ENCODE measurements around the gene CTCFL. TPM values are rescaled to one million over a fixed set of nuclear protein-coding genes. Genes with fewer than 3 reads are reported as not detected.

Gene CTCFL
- total and polyA plus RNA-seq, 2 of the 13 experiments (the other 11 are each of a cell fraction or from before 2014, with no cell fraction given), result 0.04 TPM; not detected in 1

DNA sequence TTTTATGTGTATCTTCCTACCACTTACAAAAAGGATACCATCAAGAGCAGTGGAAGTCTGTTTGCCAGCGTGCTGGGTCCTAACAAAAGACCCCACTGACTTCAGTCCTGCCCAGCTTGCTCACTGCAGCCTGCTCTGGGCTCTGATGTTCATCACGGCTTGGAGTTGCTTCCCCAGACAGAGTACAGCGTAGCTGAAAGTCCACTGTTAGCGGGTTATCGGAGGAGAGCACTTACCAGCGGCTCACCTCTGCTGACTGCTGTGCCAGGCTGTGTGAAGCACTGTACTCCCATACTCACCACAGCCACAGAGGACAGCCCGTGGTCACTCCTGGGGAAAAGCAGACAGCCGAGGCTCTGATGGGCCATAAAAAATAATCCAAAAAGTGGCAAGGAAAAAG lies 40.2 kb downstream of the CTCFL start:
- CTCF ChIA-PET (ENCODE audit: low intra/inter-chr PET ratio, low total read pairs), result no interaction called here

GRCh38 chr20:57483287-57484050 lies 41.5 kb downstream of the CTCFL start:
- ATAC-seq (no peak), DNase-seq (ENCODE audit: low spot score) (no peak), FAIRE-seq (no peak)
- 75% methylated on average over 19 of the region's 19 CpGs for WGBS (ENCODE audit: low lambda C conversion rate)
- Histone ChIP-seq H3K9ac (ENCODE audit: insufficient read depth, low read depth, low read length) (no peak overlapping the region), H3K4me1 (ENCODE audit: insufficient read depth, low read length) (0 out of 2 replicates have a peak, but pooled peaks cover 8% of the 10 kb centered on the region), H3K4me2 (ENCODE audit: low read depth, low read length) (no peak overlapping the region), H4K20me1 (ENCODE audit: insufficient read depth, low read length) (no peaks in the 10 kb centered on the region), H3K79me2 (ENCODE audit: insufficient read depth, low read length) (no peaks in the 10 kb centered on the region), H3K9me3 (ENCODE audit: low read length) (no peaks in the 10 kb centered on the region), H2AFZ (ENCODE audit: low read length) (no peak overlapping the region), H3K27me3 (ENCODE audit: control insufficient read depth in 1 of 2, insufficient read depth in 2 of 2, low read length in 2 of 2) (peaks cover 0 to 55% of the 10 kb centered on the region in 2 experiments; a peak in 4 of 5 replicates), H3K27ac (ENCODE audit: extremely low read length, insufficient read depth, low read length) (no peak overlapping the region), H3K4me3 (replicated peaks in 1 of 3; ENCODE audit: insufficient read depth in 1 of 3, low read depth in 2 of 3, low read length in 3 of 3) (no peak overlapping the region), H3K36me3 (replicated peaks in 1 of 2; ENCODE audit: control insufficient read depth in 1 of 2, insufficient read depth in 2 of 2, low read length in 2 of 2) (no peaks in the 10 kb centered on the region)
- no TSS peak for BruUV-seq (replicated peaks)
- in situ Hi-C loops (cut with HindIII; ENCODE audit: extremely low pct_ligation_motif_present, low pct_unique_long_range_greater_than_20kb) (no loop called here), intact Hi-C loops (cut with micrococcal nuclease; ENCODE audit: unreplicated experiment) (no loop called here)
- no peak for TF ChIP-seq ZNF160 (CRISPR knock-in tag; IDR thresholded peaks at IDR 0.05)
- TF ChIP-seq, protein P1, sequence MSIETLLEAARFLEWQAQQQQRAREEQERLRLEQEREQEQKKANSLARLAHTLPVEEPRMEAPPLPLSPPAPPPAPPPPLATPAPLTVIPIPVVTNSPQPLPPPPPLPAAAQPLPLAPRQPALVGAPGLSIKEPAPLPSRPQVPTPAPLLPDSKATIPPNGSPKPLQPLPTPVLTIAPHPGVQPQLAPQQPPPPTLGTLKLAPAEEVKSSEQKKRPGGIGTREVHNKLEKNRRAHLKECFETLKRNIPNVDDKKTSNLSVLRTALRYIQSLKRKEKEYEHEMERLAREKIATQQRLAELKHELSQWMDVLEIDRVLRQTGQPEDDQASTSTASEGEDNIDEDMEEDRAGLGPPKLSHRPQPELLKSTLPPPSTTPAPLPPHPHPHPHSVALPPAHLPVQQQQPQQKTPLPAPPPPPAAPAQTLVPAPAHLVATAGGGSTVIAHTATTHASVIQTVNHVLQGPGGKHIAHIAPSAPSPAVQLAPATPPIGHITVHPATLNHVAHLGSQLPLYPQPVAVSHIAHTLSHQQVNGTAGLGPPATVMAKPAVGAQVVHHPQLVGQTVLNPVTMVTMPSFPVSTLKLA (IDR thresholded peaks at IDR 0.05), result 0 out of 2 replicates have a peak, but pooled peaks have one; percentile 8
- no peak for TF ChIP-seq MAFG (CRISPR knock-in tag; IDR thresholded peaks at IDR 0.05)
- CTCF ChIA-PET (ENCODE audit: low intra/inter-chr PET ratio, low total read pairs), result interaction anchor here (0.5 kb wide), 1 partner anchor 30 kb away, joined by 3 read pairs; no protein-coding TSS in a partner anchor
- POLR2A ChIA-PET, result no interaction called here

More for the DNA sequence above, 40.2 kb downstream of the CTCFL start:
- POLR2A ChIA-PET, result no interaction called here
- H3K4me1 ChIP-seq (ENCODE audit: insufficient read depth, low read length), result 0 out of 2 replicates have a peak, but pooled peaks cover 8% of the 10 kb centered on the region
- TF ChIP-seq ZNF788 (CRISPR knock-in tag; IDR thresholded peaks at IDR 0.05; ENCODE audit: borderline replicate concordance) (0 out of 2 replicates have a peak, but pooled peaks have one; percentile 20), TBP (CRISPR knock-in tag; IDR thresholded peaks at IDR 0.05) (no peak), HMG20A (CRISPR knock-in tag; IDR thresholded peaks at IDR 0.05; ENCODE audit: borderline replicate concordance) (no peak)
- no peaks in the 10 kb centered on the region for H3K79me2 ChIP-seq (ENCODE audit: insufficient read depth, low read length)
- H3K9me3 ChIP-seq (ENCODE audit: low read length), result no peaks in the 10 kb centered on the region
- no peak for FAIRE-seq
- no peak overlapping the region; the same call in 1 of the 2 replicates for H3K4me2 ChIP-seq (ENCODE audit: low read depth, low read length)
- no TSS peak for BruUV-seq (replicated peaks)
- 14% methylated on average over 8 of the region's 8 CpGs for WGBS (ENCODE audit: low lambda C conversion rate)
- H3K27me3 ChIP-seq (ENCODE audit: control insufficient read depth in 1 of 2, insufficient read depth in 2 of 2, low read length in 2 of 2), result peaks cover 0 to 44% of the 10 kb centered on the region in 2 experiments; a peak in 4 of 5 replicates
- intact Hi-C loops (cut with micrococcal nuclease; ENCODE audit: unreplicated experiment) (no loop called here), in situ Hi-C loops (cut with HindIII; ENCODE audit: extremely low pct_ligation_motif_present, low pct_unique_long_range_greater_than_20kb) (no loop called here)
- no peaks in the 10 kb centered on the region for H3K36me3 ChIP-seq (replicated peaks in 1 of 2; ENCODE audit: control insufficient read depth in 1 of 2, insufficient read depth in 2 of 2, low read length in 2 of 2)
- DNase-seq (ENCODE audit: low spot score), result no peak
- no peak overlapping the region for H2AFZ ChIP-seq (ENCODE audit: low read length)
- no peak overlapping the region for H3K4me3 ChIP-seq (replicated peaks in 1 of 3; ENCODE audit: insufficient read depth in 1 of 3, low read depth in 2 of 3, low read length in 3 of 3)
- peak; percentile 62 for ATAC-seq
- no peaks in the 10 kb centered on the region for H4K20me1 ChIP-seq (ENCODE audit: insufficient read depth, low read length)
- no peak overlapping the region for H3K27ac ChIP-seq (ENCODE audit: extremely low read length, insufficient read depth, low read length)
- no peak overlapping the region for H3K9ac ChIP-seq (ENCODE audit: insufficient read depth, low read depth, low read length)
